Loucy (cell line): ENCODE results near the gene BTG4.

Experiments used
- H2AFZ ChIP-seq: fragments of 200-600 bp; sonication (generic); 2 replicates; pipeline ENCODE4 v1.6.0; 2016; ENCODE audit warnings: antibody characterized with exemption, mild to moderate bottlenecking, low read length, moderate library complexity
- H3F3A ChIP-seq: fragments of 200-600 bp; 2 replicates; pipeline ENCODE4 v1.6.0; 2016; ENCODE audit warnings: antibody characterized with exemption, low read depth, mild to moderate bottlenecking
- H3K27me3 ChIP-seq: fragments of 200-600 bp; sonication (generic); 2 replicates; pipeline ENCODE4 v1.6.1; 2014; ENCODE audit warnings: low read length, mild to moderate bottlenecking; ENCODE audit not compliant: insufficient read depth, poor library complexity, severe bottlenecking
- H3K36me3 ChIP-seq: fragments of 200-600 bp; sonication (generic); 2 replicates; pipeline ENCODE4 v1.6.1; 2016; ENCODE audit warnings: low read length; ENCODE audit not compliant: insufficient read depth
- H3K4me1 ChIP-seq: fragments of 200-600 bp; sonication (generic); 2 replicates; pipeline ENCODE4 v1.5.1; 2014; ENCODE audit warnings: low read length, mild to moderate bottlenecking; ENCODE audit not compliant: insufficient read depth, poor library complexity, severe bottlenecking
- H3K4me2 ChIP-seq: fragments of 200-600 bp; sonication (generic); 2 replicates; pipeline ENCODE4 v1.6.0; 2014; ENCODE audit warnings: antibody characterized with exemption, low read length, low read depth, mild to moderate bottlenecking; ENCODE audit not compliant: poor library complexity, severe bottlenecking
- H3K4me3 ChIP-seq: fragments of 200-600 bp; sonication (generic); 2 replicates; pipeline ENCODE4 v1.5.1; 2014; ENCODE audit warnings: low read length, mild to moderate bottlenecking, mixed read lengths; ENCODE audit not compliant: poor library complexity, severe bottlenecking
- H3K79me2 ChIP-seq: fragments of 200-600 bp; sonication (generic); 2 replicates; pipeline ENCODE4 v1.6.1; 2014; ENCODE audit warnings: low read length; ENCODE audit not compliant: insufficient read depth
- H3K9ac ChIP-seq: fragments of 200-600 bp; sonication (generic); 2 replicates; pipeline ENCODE4 v1.6.0; 2014; ENCODE audit warnings: mild to moderate bottlenecking, low read depth, low read length, moderate library complexity; ENCODE audit not compliant: poor library complexity, severe bottlenecking
- H3K9me2 ChIP-seq: fragments of 200-600 bp; sonication (generic); replicated peaks from 2 replicates; pipeline ENCODE4 v1.6.1; 2016; ENCODE audit warnings: low read depth, low read length, mixed read lengths
- H3K9me3 ChIP-seq: fragments of 200-600 bp; sonication (generic); 2 replicates; pipeline ENCODE4 v1.6.1; 2014; ENCODE audit warnings: mild to moderate bottlenecking, antibody characterized with exemption, low read length, low read depth; ENCODE audit not compliant: insufficient read depth
- H4K20me1 ChIP-seq: fragments of 200-600 bp; sonication (generic); 2 replicates; pipeline ENCODE4 v1.6.0; 2014; ENCODE audit warnings: antibody characterized with exemption, low read length, mild to moderate bottlenecking; ENCODE audit not compliant: insufficient read depth, poor library complexity, severe bottlenecking
- CTCF ChIP-seq: fragments of 200-600 bp; sonication (generic); conservative IDR thresholded peaks from 2 replicates; pipeline ENCODE4 v1.5.1; 2014; ENCODE audit warnings: mild to moderate bottlenecking, antibody characterized with exemption, low read length
- EZH2phosphoT487 ChIP-seq: fragments of 200-600 bp; IDR thresholded peaks from 2 replicates; pipeline ENCODE4 v1.6.1; 2018; ENCODE audit warnings: antibody characterized with exemption, mild to moderate bottlenecking, moderate library complexity, borderline replicate concordance

The BTG4 gene

DNA sequence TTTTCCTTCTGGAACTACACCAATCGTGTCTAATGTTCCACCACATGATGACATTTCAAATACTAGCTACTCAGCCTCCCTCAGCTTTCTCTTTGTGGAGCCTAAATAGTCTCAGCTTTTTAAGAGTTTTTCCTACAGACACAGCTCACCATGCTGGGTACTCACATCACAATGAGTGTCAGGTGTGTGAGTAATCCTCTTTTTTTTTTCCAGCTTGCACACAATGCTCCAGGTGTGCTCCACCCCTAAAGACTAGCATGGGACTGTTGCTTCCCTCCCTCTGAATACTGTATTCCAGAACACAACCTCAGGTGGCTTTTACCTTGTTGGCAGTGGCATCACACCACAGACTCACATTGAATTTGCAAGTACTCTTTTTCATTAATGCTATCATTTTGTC, 11.7 kb downstream of the BTG4 start:
- Histone ChIP-seq H3K27me3 (no peaks in the 10 kb centered on the region), H3K79me2 (no peaks in the 10 kb centered on the region), H4K20me1 (no peaks in the 10 kb centered on the region), H3F3A (no peaks in the 10 kb centered on the region), H3K4me2 (no peak overlapping the region), H3K9ac (no peak overlapping the region), H3K9me2 (no peaks in the 10 kb centered on the region), H2AFZ (0 out of 2 replicates have a peak overlapping the region, but pooled peaks have one; percentile 37), H3K4me3 (no peak overlapping the region), H3K4me1 (peaks cover 10% of the 10 kb centered on the region), H3K36me3 (no peaks in the 10 kb centered on the region), H3K9me3 (no peaks in the 10 kb centered on the region)
- TF ChIP-seq EZH2phosphoT487 (no peak), CTCF (no peak)

DNA sequence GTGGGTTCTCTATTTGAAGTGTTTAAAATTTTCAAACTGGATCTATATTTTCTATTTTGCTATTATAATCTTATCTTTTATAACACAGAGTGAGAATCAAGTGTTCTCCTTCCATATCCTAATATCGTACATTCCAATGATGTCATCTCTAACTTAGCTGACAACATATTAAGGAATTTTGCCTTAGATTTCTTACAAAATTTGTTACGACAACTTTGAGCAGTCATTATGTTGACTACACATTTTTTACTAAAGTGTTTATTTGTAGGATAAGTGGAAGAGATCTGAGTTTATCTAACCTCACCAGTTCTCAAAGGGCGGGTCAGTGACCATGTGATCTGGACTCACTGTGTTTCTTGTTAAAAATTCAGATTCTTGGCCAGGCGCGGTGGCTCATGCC, 12.7 kb downstream of the BTG4 start:
- no peaks in the 10 kb centered on the region for H3K9me3 ChIP-seq
- H3K4me1 ChIP-seq = peaks cover 10% of the 10 kb centered on the region
- H4K20me1 ChIP-seq = no peaks in the 10 kb centered on the region
- TF ChIP-seq CTCF (no peak), EZH2phosphoT487 (no peak)
- H3K79me2 ChIP-seq = no peaks in the 10 kb centered on the region
- H3K9me2 ChIP-seq = no peaks in the 10 kb centered on the region
- H3K4me2 ChIP-seq = no peak overlapping the region
- H3K4me3 ChIP-seq = no peak overlapping the region
- no peak overlapping the region for H3K9ac ChIP-seq
- H3F3A ChIP-seq = no peaks in the 10 kb centered on the region
- H3K27me3 ChIP-seq = no peaks in the 10 kb centered on the region
- H2AFZ ChIP-seq = no peak overlapping the region
- H3K36me3 ChIP-seq = no peaks in the 10 kb centered on the region

DNA sequence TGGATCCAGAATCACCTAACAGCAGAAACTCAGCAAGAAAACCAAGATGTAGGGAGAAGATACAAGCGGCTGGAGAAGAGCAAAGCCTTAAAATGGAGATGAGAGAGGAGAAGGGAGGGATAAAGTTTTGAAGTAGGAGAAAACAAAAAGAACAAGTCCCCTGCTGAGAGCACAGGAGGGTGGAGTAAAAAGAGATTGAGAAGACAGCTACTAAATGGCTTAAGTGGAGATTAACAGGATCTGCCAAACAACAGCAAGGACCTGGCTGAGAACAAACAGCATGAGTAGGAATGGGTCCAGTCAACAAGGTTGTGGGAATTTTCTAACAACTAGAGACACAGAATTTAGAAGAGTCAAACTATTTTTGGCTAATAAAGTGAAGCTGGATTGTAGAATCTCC, 18.1 kb downstream of the BTG4 start:
- Histone ChIP-seq H3K4me3 (no peak overlapping the region), H3K9me2 (no peaks in the 10 kb centered on the region), H3K27me3 (no peaks in the 10 kb centered on the region), H3K9ac (no peak overlapping the region), H3K36me3 (no peaks in the 10 kb centered on the region), H3K4me1 (peaks cover 10% of the 10 kb centered on the region), H4K20me1 (no peaks in the 10 kb centered on the region), H2AFZ (peak overlapping the region; percentile 56), H3K4me2 (no peak overlapping the region), H3K79me2 (no peaks in the 10 kb centered on the region), H3K9me3 (no peaks in the 10 kb centered on the region), H3F3A (no peaks in the 10 kb centered on the region)
- TF ChIP-seq CTCF = no peak
- TF ChIP-seq EZH2phosphoT487 = no peak
